GM21360 (cell line): ENCODE results near the gene PEX13.
"Not testable (repeated sequence)": the region's sequence is repeated elsewhere in the genome, so short reads cannot be mapped to it uniquely, and the experiment has no call there.

Experiments used
- ATAC-seq: cut with Tn5 transposase; IDR thresholded peaks from one replicate; pipeline ENCODE4 v1.9.1; 2021; ENCODE audit warnings: mild to moderate bottlenecking, moderate library complexity; ENCODE audit not compliant: unreplicated experiment

The PEX13 gene

GRCh38 chr2:61017556-61018317 lies at the start of gene PEX13, which contains the start of gene PUS10:
Gene PEX13, plus strand, starts transcription at chr2:61017720. Its CDS starts 40 bp downstream, at chr2:61017760.
Gene PUS10, minus strand, starts transcription at chr2:61018255. Its CDS starts 6,365 bp downstream, at chr2:61011890.
- peak; percentile 71 for ATAC-seq

- no peak for ATAC-seq
These were observed 44.4 kb upstream of the PEX13 start for GRCh38 chr2:60972889-60973656.

DNA sequence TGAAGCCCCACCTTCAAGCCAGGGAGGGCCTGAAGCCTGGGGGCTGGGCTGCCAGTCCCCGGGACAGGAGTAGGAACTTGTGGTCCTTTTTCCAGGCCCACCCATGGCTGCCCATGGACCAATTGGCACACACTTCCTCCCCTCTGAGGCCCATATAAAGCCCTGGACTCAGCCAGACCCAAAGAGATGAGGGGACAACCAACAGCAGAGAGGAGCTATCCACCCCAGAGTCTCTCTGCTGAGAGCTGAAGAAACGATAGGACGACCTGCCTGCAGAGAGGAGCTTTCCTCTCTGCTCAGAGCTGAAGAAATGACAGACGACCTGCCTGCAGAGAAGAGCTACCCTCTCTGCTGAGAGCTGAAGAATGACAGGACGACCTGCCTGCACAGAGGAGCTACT lies 43.8 kb upstream of the PEX13 start:
- ATAC-seq: no peak

GRCh38 chr2:60974652-60975051 lies 42.9 kb upstream of the PEX13 start:
- no peak for ATAC-seq

DNA sequence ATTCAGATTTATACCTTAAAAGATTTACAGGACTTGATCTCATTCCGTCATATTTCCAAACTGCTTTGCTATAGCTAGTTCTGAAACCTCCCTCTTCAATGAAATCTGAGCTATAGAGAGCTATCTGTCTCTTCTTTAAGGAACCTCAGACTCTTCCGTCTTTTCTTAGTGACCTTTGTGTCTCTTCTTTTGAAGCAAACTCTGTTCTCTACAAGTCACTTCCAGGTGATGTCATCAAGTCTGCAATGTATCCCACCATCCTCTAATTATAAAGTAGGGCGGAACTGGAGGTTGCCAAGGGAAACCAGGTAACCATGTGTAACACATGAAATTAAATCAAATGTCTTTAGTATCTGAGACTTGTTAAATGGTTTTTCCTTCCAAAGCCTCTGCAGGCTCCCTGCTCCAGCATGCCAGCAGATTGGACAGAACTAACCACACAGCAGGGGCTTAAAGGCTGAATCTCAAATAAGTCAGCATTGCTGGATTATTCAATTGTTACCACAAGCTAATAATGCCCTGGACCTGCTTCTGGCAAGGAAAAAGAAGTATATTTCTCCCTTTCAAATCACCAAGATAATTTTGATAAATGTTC lies 41.2 kb upstream of the PEX13 start:
- no peak for ATAC-seq

DNA sequence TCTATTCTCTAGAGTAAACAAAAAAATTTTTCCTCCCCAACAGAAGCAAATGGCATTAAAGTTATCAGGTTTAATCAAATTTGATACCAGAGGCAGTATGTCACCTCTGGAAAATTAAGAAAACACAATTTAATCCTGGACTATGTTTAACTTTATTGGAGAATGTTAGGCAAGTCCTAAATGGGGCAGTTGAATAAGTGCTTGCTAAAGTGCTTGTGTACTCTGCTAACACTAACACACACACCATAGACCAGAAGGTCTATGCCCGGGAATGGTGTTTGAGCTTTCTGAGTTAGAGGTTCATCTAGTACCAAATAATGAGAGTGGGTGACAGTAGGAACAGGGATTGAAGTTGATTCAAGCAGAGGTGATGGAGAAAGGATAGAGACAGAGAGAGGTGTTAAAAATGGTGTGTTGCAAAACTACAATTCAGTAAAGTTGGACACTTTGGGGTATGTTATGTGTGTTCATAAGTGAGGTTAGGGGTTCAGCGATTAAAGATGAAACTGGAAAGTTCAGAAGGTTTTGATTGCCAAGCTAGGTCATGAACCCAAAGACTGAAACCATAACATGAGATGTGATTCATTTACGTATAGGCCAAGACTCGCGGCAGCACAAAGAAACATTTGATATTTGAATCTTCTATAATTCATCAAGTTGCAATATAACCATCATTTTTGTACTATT lies 40.5 kb upstream of the PEX13 start:
- ATAC-seq: no peak

- no peak for ATAC-seq
These were observed 40.0 kb upstream of the PEX13 start for GRCh38 chr2:60977562-60977895.

- no peak for ATAC-seq
These were observed 38.3 kb upstream of the PEX13 start for GRCh38 chr2:60979231-60979630.

GRCh38 chr2:60980071-60980815 lies 37.3 kb upstream of the PEX13 start:
- no peak for ATAC-seq

GRCh38 chr2:60982066-60982465 lies 35.5 kb upstream of the PEX13 start:
- ATAC-seq: not testable (repeated sequence)

DNA sequence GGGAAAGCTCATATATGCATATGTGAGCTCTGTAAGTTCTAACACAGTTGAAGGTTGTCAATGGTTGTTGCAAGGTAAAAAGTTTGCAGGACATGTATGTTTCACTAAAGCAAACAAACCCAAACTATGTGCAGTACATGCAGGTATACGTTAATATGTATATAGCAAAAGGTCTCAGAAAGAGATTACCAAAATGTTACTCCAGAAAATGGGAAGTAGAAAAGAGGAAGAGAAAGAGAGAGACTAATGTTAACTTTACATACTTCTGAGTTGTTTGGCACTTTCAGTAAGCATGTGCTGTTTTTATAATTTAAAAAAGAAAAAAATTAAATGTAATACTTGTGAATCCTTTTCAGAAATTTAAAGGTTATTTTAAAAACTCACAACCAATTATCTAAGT lies 32.8 kb upstream of the PEX13 start:
- ATAC-seq: peak; percentile 57

GRCh38 chr2:60987041-60987440 lies 30.5 kb upstream of the PEX13 start:
- ATAC-seq: no peak

DNA sequence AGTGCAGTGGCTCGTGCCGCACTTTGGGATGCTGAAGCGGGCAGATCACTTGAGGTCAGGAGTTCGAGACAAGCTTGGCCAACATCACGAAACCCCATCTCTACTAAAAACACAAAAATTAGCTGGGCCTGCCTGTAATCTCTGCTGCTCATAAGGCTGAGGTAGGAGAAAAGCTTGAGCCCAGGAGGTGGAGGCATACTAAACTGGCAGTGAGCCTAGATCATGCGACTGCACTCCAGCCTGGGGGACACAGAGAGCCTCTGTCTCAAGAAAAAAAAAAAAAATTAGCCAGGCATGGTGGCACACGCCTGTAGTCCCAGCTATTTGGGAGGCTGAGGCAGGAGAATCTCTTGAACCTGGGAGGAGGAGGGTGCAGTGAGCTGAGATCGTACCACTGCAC lies 29.9 kb upstream of the PEX13 start:
- ATAC-seq: not testable (repeated sequence)

- ATAC-seq: no peak
These were observed 28.3 kb upstream of the PEX13 start for GRCh38 chr2:60989259-60989658.

DNA sequence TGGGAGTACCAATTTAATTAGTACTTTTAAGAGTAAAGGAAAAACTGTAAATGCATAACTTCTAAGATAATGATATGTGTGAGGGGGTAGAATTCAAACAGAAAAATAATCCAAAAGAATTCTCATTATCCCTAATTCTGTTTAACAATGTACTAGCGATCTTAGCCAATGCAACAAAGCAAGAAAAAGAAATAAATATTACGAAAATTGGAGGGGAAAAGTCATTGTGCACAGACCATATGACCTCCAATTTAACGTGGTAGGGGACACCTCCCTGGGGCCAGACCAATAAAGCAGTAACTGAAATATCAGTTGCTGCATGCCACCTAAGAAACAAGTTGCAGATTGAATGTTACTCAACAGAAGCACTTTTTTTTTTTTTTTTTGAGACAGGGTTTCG lies 25.9 kb upstream of the PEX13 start:
- ATAC-seq: no peak

DNA sequence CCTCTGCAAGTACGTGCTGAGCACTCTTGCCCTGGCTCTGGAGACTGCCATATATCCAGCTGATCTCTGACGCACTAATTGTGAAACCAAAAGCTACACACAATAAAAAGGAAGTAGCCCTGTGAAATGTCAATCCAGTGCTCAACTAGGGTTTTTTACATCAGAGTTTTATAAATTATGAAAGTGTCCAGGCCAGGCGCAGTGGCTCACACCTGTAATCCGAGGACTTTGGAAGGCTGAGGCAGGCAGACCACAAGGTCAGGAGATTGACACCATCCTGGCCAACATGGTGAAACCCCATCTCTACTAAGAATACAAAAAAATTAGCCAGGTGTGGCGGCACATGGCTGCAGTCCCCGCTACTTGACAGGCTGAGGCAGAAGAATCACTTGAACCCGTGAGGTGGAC lies 24.5 kb upstream of the PEX13 start:
- ATAC-seq: peak; percentile 96

DNA sequence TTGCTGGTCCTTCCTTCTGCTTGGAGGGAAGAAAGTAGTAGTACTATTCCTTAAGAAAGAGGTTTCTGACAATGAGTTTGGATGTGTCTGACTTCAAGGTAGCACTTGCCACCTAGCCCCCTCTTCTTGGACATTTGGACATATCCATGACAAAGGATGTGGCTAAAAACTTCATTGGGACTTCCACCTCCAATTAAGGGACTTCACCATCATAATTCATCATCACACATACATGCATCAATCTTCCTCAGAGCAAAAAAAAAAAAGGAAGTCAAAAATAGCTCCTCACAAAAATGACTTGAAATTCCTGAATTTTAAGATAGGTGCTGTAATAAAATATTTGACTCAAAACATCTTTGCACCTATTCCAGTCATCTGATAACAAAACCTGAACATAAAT lies 23.4 kb upstream of the PEX13 start:
- no peak for ATAC-seq

GRCh38 chr2:60998628-60999545 lies 18.6 kb upstream of the PEX13 start:
- no peak for ATAC-seq

GRCh38 chr2:61005736-61006135 lies 11.8 kb upstream of the PEX13 start:
- ATAC-seq: no peak
